Tibial nerve (tissue), 4 donors: ENCODE results near the gene NLGN2. TPM values are rescaled to one million over a fixed set of nuclear protein-coding genes. Genes with fewer than 3 reads are reported as not detected.

Experiments
- DNase-seq, 2 donors: peaks; one replicate each; pipeline ENCODE4 v3.0.0-alpha.2; 2019; ENCODE audit warnings: low spot score in 2 of 2
- H3K27ac ChIP-seq, 4 donors: fragments of 200-600 bp; sonication (generic) in 3 of 4; one replicate each; pipeline ENCODE4 v1.5.1; 2017 to 2019; ENCODE audit warnings: mild to moderate bottlenecking in 1 of 4
- H3K27me3 ChIP-seq, 2 donors: fragments of 200-600 bp; sonication (generic) in 1 of 2; one replicate each; pipeline versions ENCODE4 v1.5.1 to v1.6.0; 2017 to 2019
- H3K36me3 ChIP-seq, 3 donors: fragments of 200-600 bp; sonication (generic); one replicate each; pipeline ENCODE4 v1.5.1; 2018 to 2019
- H3K4me1 ChIP-seq, 4 donors: fragments of 200-600 bp; sonication (generic) in 3 of 4; one replicate each; pipeline ENCODE4 v1.5.1; 2017 to 2019
- H3K4me3 ChIP-seq, 4 donors: fragments of 200-600 bp; sonication (generic) in 3 of 4; one replicate each; pipeline ENCODE4 v1.5.1; 2017 to 2019; ENCODE audit warnings: mild to moderate bottlenecking in 1 of 4, moderate library complexity in 1 of 4
- H3K9me3 ChIP-seq, 4 donors: fragments of 200-600 bp; sonication (generic) in 3 of 4; one replicate each; pipeline ENCODE4 v1.5.1; 2017 to 2019
- CTCF ChIP-seq, 5 experiments: fragments of 200-600 bp in 3 of 5; fragments of 450-650 bp in 2 of 5; sonication (generic) in 3 of 5; IDR thresholded peaks; one replicate each; pipeline ENCODE4 v1.5.1; 2016 to 2019; ENCODE audit warnings: antibody characterized with exemption in 5 of 5, mild to moderate bottlenecking in 3 of 5, moderate library complexity in 2 of 5
- EP300 ChIP-seq, 2 donors: sonication (generic); formaldehyde crosslinking; IDR thresholded peaks; one replicate each; pipeline ENCODE4 v1.6.1; 2017; ENCODE audit warnings: antibody characterized with exemption in 2 of 2, mild to moderate bottlenecking in 1 of 2
- POLR2A ChIP-seq, 2 donors: fragments of 450-650 bp; IDR thresholded peaks; one replicate each; pipeline ENCODE4 v1.6.1; 2017; ENCODE audit warnings: antibody characterized with exemption in 2 of 2, mild to moderate bottlenecking in 2 of 2, moderate library complexity in 2 of 2
- WGBS, 2 donors: methylation state at CpG; one replicate each; pipeline ENCODE4 v1.1.5; 2018; 5-methylcytosine and 5-hydroxymethylcytosine counted together
- total RNA-seq, 4 donors: library from RNA; depleted of rRNA; stranded (reverse); fragments of >200 nt; gene quantifications; one replicate each; pipeline ENCODE4 v1.1.0, GENCODE V29; 2016

NLGN2 gene
- total RNA-seq, 4 donors from 2014 or later, result 14.4 to 32.4 (median 23.9) TPM

- no peak for TF ChIP-seq POLR2A (IDR thresholded peaks at IDR 0.05)
- TF ChIP-seq EP300 (IDR thresholded peaks at IDR 0.05), result no peak
- no peak for TF ChIP-seq CTCF (IDR thresholded peaks at IDR 0.05)
- DNase-seq, result no peak
- Histone ChIP-seq H3K27me3 (no peaks in the 10 kb centered on the region), H3K27ac (peak overlapping the region in 2 of 4 donors; percentile 1 to 16), H3K4me1 (peaks cover 0 to 10% (median 0%) of the 10 kb centered on the region in 4 donors), H3K4me3 (no peak overlapping the region), H3K36me3 (peaks cover 0 to 79% (median 0%) of the 10 kb centered on the region in 3 donors), H3K9me3 (no peaks in the 10 kb centered on the region)
- WGBS, 2 donors, result 51 to 78% methylated on average over 5 of the region's 6 CpGs
Measured at GRCh38 chr17:7413346-7413985, 5.8 kb downstream of the NLGN2 start.

- DNase-seq, result no peak
- WGBS, 2 donors, result 85 to 94% methylated on average over 11 to 14 of the region's 14 CpGs
Measured at GRCh38 chr17:7414837-7415236, 7.2 kb downstream of the NLGN2 start.

GRCh38 chr17:7415784-7416183, 8.1 kb downstream of the NLGN2 start:
- TF ChIP-seq CTCF (IDR thresholded peaks at IDR 0.05) (no peak), EP300 (IDR thresholded peaks at IDR 0.05) (no peak)
- peak overlapping the region in 1 of 4 donors; percentile 6 for H3K27ac ChIP-seq
- DNase-seq, result no peak
- no peaks in the 10 kb centered on the region for H3K9me3 ChIP-seq
- H3K27me3 ChIP-seq, result no peaks in the 10 kb centered on the region
- peaks cover 0 to 57% (median 0%) of the 10 kb centered on the region in 3 donors for H3K36me3 ChIP-seq
- no peak overlapping the region for H3K4me3 ChIP-seq
- 81 to 85% methylated on average over 19 to 22 of the region's 23 CpGs for WGBS, 2 donors
- peaks cover 0 to 10% (median 0%) of the 10 kb centered on the region in 4 donors for H3K4me1 ChIP-seq

More at GRCh38 chr17:7414837-7415236, 7.2 kb downstream of the NLGN2 start:
- H3K4me1 ChIP-seq, result peaks cover 0 to 10% (median 0%) of the 10 kb centered on the region in 4 donors
- H3K36me3 ChIP-seq, result peaks cover 0 to 66% (median 0%) of the 10 kb centered on the region in 3 donors
- TF ChIP-seq POLR2A (IDR thresholded peaks at IDR 0.05) (no peak), CTCF (IDR thresholded peaks at IDR 0.05) (no peak), EP300 (IDR thresholded peaks at IDR 0.05) (no peak)
- H3K27ac ChIP-seq, result no peak overlapping the region
- no peaks in the 10 kb centered on the region for H3K27me3 ChIP-seq
- H3K9me3 ChIP-seq, result no peaks in the 10 kb centered on the region
- H3K4me3 ChIP-seq, result no peak overlapping the region

- Histone ChIP-seq H3K4me3 (no peak overlapping the region), H3K27ac (peak overlapping the region in 1 of 4 donors; percentile 6), H3K4me1 (peaks cover 0 to 10% (median 0%) of the 10 kb centered on the region in 4 donors), H3K9me3 (no peaks in the 10 kb centered on the region), H3K36me3 (peaks cover 0 to 51% (median 0%) of the 10 kb centered on the region in 3 donors), H3K27me3 (no peaks in the 10 kb centered on the region)
- 68 to 81% methylated on average over 6 of the region's 6 CpGs for WGBS, 2 donors
- DNase-seq, result no peak
- TF ChIP-seq EP300 (IDR thresholded peaks at IDR 0.05) (no peak), POLR2A (IDR thresholded peaks at IDR 0.05) (no peak), CTCF (IDR thresholded peaks at IDR 0.05) (no peak)
Measured at GRCh38 chr17:7416323-7416722, 8.7 kb downstream of the NLGN2 start.

GRCh38 chr17:7417056-7417655, 9.5 kb downstream of the NLGN2 start:
- Histone ChIP-seq H3K27ac (no peak overlapping the region), H3K4me3 (no peak overlapping the region), H3K4me1 (peaks cover 0 to 10% (median 0%) of the 10 kb centered on the region in 4 donors), H3K9me3 (no peaks in the 10 kb centered on the region), H3K36me3 (peaks cover 0 to 48% (median 0%) of the 10 kb centered on the region in 3 donors), H3K27me3 (no peaks in the 10 kb centered on the region)
- TF ChIP-seq CTCF (IDR thresholded peaks at IDR 0.05) (no peak), EP300 (IDR thresholded peaks at IDR 0.05) (no peak), POLR2A (IDR thresholded peaks at IDR 0.05) (no peak)
- DNase-seq, result no peak
- 91 to 92% methylated on average over 45 to 50 of the region's 54 CpGs for WGBS, 2 donors
